Measurements from ENCODE around the gene TMEM187. TPM values are rescaled to one million over a fixed set of nuclear protein-coding genes. Genes with fewer than 3 reads are reported as not detected.

The TMEM187 gene
- polyA plus RNA-seq, 3 donors, result 5.3 to 9.2 (median 7.5) TPM

DNA sequence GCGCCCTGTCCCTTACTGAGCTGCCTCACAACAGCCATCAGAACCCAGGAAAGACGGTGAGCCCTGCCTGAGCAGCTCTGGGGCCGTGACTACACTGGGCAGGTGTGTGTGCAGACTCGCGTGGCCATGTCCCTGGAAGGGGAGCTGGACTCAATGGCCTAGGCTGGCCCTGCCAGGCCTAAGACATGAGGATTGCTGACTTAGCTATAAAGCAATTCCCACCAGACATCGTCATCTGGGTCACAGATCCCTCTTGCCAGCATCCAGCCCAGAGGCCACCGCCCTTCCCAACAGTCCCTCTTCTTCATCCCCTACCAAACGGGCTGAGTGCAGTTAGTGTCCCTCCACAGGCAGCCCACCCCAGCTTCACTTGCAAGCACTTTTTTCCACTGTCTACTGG, 41.4 kb upstream of the TMEM187 start:
- no peak for DNase-seq (ENCODE audit: extremely low read depth in 1 of 11, low read depth in 9 of 11, low spot score in 4 of 11)

DNA sequence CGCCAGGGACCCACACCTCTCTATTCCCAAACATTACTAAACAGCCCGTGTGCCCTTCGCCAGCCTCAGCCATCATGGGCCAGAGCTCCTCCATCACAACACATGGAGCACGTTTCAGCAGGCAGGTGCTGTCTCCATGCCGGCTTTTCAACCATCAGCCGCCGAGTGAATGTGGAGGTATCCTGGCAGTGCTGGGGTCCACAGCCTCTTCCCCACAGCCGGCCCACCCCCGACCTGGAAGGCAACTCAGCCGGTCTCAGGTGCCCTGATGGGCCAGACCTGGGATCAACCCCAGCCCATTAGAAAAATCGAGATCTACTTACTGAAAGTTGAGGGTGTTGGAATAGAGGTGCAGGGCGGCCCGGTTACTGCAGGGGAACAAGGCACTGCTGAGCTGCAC, 40.8 kb upstream of the TMEM187 start:
- no peak for DNase-seq (ENCODE audit: extremely low read depth in 1 of 11, low read depth in 9 of 11, low spot score in 4 of 11)

DNA sequence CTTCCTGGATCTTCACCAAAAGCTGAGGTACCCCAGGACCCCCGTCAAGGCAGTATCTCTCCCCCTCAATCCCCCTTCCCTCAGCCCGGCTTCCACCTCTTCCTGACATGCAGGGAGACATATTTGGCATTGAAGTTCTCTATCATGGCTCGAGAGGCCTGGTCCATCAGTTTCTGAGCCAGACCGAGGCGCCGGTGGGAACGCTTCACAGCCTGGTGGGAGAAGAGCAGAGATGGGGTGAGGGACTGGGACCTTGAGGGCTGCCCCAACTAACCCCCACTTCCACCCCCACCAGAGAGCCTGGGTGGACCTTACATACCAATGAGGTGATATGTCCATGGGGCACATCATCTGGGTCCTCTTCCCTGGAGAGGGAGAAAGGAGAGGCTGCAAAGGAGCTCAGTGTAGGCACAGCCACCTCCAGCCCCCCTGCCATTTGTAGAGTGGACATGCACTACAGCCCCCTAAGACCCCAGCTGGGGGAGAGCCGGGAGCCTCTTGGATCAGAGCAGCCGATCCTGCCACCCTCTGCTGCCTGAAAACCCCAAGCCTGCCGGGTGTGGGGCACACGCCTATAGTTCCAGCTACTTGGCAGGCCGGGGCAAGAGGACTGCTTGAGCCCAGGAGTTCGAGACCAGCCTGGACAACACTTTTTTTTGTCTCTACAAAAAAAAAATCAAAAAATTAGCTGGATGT, 40.2 kb upstream of the TMEM187 start:
- no peak for DNase-seq (ENCODE audit: extremely low read depth in 1 of 11, low read depth in 9 of 11, low spot score in 4 of 11)

DNA sequence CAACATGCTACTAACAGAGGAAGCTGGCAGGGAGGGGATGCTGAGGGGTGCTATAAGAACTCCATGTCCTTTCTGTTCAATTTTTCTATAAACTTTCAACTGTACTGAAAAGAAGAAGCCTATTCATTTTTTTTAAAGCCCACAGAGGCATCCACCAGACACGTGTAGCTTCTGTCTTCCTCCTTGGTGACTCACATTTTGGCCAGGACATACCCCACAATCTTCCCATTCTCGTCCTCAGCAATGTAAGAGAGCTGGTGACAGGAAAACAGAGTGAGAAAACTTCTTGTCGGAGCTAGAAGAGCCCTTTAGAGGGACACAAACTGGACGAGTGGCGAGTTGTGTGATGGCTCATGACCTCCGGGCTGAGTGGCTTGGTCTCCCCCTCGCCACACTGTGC, 38.8 kb upstream of the TMEM187 start:
- DNase-seq (ENCODE audit: extremely low read depth in 1 of 11, low read depth in 9 of 11, low spot score in 4 of 11), result no peak

DNA sequence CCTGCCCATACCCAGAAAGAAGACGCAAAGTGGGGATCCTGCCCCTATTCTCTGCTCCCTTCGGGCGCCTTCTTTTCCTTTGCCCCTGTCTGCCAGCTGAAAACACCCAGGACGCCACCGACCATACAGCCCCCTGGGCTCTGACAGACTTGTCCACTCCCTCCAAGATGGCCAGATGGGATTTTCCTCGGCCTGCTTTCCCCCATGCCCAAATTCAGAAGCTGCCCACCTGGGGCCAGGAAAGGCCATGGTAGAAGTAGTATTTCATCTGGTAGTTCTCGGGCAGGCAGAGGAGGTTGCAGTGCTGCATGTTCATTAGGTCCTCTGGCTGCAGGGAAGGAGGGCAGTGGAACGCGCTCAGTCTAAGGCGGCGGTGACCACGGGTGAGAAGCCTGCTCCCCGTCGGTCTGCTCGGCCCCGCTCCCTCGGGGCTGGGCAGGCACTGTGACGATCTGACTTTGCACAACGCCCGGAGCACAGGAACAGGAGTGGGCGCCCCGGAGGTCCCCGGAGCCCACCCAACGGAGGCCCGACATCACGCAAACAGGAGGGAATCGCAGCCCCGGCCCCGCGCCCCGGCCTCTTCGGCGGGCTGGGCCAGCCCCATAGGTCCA, 38.3 kb upstream of the TMEM187 start:
- no peak for DNase-seq (ENCODE audit: extremely low read depth in 1 of 11, low read depth in 9 of 11, low spot score in 4 of 11)

DNA sequence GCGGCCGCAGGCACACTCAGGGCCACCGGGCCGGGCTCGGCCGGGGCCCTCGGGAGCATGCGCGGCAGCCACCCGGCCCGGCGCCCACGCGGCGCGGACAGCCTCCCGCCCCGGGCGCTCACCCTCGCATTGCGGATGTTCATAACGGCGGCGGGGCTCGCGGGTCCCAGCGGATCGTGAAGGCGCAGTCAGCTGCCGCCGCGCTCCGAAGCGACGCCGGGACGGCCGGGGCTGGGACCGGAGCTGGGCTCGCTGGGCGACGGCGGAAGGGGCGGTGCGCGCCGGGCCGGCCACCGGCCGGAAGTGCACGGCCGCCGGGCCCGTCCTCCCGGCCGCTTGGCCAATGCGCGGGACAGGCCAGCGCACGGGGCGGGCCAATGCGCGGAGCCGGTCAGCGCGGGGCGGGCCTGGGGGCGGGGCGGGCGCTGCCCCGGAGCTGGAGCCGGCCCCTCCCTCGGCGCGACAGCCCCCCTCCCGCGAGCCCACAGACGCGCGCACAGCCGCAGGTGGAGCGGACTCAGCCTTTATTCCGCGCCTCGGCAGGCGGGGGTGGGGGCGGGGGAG, 37.7 kb upstream of the TMEM187 start, which contains the start of gene NAA10:
Gene NAA10 (minus strand): TSS at position 276 of the 564 bp plus-strand sequence. CDS start 133 bp downstream, at position 143.
- peak in 5 of 11 donors; percentile 49 to 73 (median 58) for DNase-seq (ENCODE audit: extremely low read depth in 1 of 11, low read depth in 9 of 11, low spot score in 4 of 11)

DNA sequence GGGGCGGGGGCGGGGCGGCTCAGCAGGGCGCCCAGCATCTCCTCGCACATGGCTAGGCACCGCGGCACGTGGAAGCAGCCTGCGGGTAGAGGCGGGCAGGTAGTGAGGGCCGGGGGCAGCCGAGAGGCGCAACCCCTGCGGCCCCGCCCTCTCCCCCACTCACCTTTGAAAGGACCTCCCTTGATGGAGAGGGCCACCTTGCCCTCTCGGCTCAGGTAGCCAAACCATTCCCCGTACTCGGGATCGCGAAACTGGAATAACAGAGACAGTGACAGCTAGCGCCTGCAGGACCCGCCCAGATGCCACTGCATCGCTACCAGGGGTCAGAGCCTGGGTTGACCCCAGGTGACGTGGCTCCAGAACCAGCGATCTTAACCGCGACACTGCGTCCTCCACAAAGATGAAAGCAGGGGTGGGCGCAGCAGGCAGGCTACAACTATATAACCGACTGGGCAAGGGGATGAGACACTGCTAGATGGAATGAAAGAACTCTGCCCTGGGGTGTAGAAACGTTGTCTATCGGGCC, 37.2 kb upstream of the TMEM187 start:
- no peak for DNase-seq (ENCODE audit: extremely low read depth in 1 of 11, low read depth in 9 of 11, low spot score in 4 of 11)

DNA sequence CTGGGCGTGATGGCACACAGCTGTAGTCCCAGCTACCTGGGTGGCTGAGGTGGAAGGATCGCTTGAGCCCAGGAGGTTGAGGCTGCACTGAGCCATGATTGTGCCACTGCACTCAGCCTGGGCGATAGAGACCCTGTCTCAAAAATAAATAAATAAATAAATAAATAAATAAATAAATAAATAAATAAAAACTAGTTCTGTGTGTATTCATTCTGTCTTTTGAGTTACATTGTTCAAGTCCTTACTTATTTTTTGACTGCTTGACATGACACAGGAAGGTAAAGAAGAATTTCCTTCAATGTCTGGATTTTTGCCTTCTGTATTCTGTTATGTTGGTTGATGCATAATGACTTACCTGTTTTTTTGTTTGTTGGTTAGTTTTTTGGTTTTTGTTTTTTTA, 35.5 kb upstream of the TMEM187 start:
- DNase-seq (ENCODE audit: extremely low read depth in 1 of 11, low read depth in 9 of 11, low spot score in 4 of 11), result no peak

DNA sequence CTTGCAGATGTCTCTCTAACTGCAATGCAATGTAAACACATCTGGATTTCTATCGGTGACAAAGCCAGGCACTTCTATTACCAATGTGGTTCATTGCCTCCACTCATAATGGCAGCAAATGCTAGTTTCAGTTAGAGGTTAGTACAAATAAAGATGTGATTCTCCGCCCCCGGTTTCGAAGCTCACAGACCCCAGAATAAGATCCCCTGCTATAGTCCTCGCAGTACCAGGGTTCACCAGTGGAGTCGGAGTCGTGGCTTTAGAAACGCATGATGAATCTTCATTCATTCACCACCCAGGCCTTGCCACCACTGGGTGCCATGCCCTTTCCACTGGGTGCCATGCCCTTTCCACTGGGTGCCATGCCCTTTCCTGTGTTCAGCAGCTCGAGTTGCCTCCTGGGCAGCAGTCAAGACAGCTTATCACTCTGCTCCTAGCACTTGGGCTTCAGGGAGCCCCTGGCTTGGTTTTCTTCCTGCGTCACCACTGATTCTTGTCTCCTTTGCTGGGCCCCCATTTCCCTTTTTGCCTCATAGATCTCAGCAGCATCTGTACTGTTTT, 34.2 kb upstream of the TMEM187 start:
- no peak for DNase-seq (ENCODE audit: extremely low read depth in 1 of 11, low read depth in 9 of 11, low spot score in 4 of 11)

DNA sequence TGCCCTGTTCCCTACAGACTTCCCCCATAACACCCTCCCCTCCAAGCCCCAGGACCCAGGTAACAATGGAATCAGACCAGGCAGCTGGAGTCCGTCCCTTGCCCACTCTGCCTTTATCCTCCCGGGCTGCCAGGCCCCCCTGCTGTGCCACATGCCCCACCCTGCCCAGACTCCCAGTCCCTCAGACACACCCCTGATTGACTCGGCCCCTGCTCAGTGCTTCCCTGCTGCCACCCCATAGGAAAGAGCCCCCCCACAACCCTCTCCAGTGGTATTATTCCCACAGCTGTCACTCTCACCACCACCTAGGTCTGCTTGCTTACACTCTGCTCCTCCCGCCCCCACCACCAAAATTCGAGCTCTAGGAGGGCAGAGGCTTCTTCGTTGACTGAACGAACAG, 33.0 kb upstream of the TMEM187 start:
- no peak for DNase-seq (ENCODE audit: extremely low read depth in 1 of 11, low read depth in 9 of 11, low spot score in 4 of 11)

DNA sequence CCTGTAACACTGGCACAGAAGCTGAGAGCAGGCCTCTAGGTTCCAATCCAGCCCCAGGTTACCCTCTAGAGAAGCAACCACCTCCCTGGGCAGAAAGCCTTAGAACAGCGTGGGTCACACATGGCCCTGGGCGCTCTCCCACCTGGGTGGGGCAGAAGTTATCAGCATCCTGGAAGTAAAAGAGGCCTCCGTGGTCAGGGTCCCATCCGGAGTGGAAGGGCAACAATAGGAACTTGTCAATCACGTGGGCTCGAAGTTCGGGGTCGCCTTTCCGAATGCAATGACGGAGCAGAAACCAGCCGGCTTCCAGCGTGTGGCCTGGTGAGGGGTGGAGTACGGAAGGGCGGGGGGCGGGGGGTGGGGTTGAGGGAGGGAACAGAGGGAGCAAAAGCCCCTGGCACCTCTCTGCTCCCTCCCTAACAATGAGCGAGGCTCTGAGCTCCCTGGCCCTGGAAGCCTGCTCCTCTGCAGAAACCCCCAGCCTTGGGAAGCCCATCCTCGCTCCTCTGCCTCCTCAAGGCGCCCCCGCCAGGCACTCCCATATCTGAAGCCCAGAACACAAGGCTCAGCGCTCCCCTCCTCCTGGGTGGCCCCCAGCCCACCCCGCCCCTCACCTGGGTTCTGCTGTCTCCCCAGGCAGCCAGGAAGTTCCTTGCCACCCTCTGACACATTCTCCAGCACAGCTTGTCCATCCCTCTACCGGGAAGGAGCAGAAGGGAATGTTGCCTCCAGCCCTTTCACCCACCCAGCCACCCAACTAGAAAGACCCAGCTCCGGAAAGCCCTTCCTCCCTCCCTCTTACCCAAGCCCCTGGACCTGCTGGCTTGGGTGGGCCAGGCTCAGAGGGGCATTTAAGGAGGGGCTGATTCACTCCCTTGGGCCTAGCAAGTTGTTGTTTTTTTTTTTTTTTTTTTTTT, 31.0 kb upstream of the TMEM187 start:
- no peak for DNase-seq (ENCODE audit: extremely low read depth in 1 of 11, low read depth in 9 of 11, low spot score in 4 of 11)

DNA sequence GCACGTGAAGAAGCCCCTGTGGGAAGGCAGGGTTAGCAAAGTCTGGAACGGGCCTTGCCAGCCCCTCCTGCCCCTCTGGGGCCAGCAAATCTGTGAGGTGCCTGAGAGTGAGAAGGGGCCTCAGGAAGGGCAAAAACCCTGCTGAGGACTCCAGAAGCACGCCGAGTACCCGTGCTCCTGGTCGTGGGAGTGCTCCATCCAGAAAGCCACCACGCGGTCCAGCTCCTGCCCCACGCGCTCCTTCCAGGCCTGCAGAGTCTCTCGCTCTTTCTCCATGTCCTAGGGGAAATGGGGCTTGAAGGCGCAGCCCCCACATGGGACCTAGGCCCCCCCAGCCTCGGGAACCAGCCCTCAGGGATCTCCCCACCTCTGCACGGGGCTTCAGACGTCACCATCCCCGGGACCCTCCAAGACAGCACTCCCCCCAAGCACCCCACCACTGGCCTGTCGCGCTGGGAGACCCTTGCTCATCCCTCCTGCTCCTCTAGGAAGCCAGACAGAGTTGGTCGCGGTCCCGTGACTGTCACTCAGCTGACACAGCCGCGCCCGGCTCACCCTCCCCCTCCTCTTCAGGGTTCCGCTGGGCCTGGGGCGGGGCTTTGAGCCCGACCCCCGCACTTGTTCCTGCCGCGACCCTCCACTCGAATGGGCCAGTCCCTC, 28.3 kb upstream of the TMEM187 start, which contains the start of gene RENBP:
Gene RENBP (minus strand): TSS at position 504 of the 660 bp plus-strand sequence. CDS start 33 bp downstream, at position 471.
- no peak for DNase-seq (ENCODE audit: extremely low read depth in 1 of 11, low read depth in 9 of 11, low spot score in 4 of 11)

DNA sequence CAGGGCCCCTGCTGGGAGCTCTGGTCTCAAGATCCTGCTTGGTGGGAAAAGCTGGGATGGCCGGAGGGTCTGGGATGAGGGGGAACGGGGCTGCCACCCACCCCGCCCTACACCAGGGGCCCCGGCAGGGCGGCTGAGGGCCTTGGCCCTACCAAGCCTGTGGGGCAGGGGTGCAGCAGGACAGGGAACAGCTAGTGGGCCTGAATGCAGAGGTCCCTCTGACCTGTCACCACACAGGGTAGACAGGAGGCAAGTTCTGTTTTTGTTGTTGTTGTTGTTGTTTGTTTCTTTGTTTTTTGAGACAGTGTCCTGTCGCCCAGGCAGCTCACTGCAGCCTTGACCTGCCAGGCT, 27.8 kb upstream of the TMEM187 start:
- DNase-seq (ENCODE audit: extremely low read depth in 1 of 11, low read depth in 9 of 11, low spot score in 4 of 11), result no peak

DNA sequence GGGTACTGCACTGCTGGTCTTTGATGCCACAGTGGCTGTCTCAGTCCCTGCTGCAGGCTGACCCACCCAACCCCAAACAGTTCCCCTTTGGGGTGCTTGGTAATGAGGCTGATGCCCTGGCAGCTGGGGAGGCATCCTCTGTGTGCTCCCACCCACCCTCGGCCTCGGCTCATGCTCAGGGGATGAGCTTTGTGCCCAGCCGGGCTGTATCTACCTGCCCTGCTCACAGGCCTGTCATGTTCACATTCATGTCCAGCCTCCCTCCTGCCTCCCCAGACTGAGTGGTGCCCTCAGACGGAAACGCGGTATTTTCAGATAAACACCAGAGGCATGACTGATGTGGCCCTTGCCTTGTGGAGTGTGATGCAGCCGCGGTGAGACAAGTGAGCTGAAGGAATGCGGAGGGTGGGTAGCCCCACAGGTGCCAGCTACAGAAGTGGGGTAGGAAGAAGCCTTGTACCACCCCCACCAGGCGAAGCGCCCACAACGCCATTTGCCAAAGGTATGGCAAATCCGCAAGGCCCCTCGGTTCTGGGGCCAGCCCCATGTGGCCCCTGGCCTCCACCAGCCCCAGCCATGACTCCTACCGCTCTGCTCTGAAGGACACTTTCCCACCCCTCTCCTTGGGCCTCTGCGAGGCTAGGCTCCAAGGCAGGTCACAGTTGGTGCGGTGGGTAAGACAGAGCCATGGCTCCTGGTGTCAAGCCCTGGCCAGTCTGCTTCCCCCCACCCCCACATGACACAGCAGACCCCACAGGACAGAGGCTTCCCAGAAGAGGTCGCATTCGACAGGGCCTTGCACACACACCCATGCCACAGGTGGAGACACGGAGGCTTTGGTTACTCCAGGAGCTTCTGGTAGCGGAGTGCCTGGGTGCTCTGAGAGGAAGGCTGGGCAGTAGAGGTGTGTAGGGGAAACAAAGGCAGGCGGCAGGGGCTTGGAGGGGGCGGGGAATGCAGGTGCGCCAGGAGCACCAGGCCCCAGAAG, 26.3 kb upstream of the TMEM187 start:
- no peak for DNase-seq (ENCODE audit: extremely low read depth in 1 of 11, low read depth in 9 of 11, low spot score in 4 of 11)

DNA sequence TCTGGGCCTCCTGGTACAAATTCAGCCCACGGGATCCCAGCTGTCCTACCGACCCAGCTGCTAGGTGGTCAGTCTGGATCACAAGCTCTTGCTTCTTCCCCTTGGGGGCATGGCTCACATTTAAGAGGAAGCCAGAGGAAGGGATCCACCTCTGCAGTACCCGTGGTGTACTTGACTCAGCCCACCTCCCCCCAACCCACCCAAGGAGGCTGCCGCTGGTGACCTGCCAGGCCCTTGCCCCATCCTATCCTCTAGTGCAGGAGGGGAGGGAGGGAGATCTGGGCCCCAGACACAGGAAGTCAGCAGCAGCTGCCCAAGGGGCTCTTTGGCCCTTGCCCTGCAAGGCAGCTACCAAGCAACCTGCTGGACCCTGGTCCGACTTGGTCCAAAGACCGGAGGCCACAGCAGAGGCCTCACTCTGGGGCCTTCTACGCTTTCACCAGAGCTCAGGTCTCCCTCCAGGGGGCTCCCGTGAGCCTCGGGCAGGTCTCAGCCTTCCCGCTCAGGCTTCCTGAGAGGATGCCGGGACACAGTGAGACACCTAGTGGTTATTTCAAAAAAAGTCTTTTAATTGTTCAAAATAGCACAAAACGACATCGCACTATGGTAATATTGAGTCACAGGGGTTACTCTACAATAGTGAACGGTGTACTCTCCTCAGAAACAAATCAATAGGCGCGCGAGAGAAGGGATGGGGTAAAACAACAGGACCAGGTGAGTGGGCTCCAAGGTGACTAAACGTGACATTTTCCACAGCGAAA, 25.4 kb upstream of the TMEM187 start:
- no peak for DNase-seq (ENCODE audit: extremely low read depth in 1 of 11, low read depth in 9 of 11, low spot score in 4 of 11)

DNA sequence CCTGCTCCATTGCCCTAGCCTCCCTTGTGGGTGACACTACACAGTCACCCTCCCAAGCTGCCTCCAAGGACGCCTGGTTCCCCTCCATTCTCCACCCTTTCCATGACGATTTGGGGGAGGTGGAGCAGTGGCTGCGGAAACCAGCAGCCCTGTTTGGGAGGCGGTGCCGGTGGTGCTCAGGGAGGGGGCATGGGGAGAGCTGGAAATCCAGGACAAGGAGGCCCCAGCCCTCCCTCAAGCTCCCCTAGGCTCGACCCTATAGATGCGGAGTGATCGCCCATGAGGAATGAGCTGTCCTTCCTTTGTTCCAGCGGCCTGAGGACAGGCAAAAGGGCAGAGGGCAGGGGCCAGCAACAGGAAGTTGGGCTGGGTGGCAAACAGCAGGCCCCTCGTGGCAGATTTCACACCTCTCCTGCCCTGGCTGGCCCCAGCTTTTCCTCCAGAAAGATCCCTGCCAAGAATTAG, 24.5 kb upstream of the TMEM187 start:
- no peak for DNase-seq (ENCODE audit: extremely low read depth in 1 of 11, low read depth in 9 of 11, low spot score in 4 of 11)

Data from renal cortex interstitium (tissue), 11 donors.